OCI-LY7 (cell line): ENCODE results near the gene SAP30BP.

Source experiments
- EZH2phosphoT487 ChIP-seq: fragments of 200-600 bp; sonication (generic); IDR thresholded peaks from 2 replicates; pipeline ENCODE4 v1.6.1; 2018; ENCODE audit warnings: low read depth, borderline replicate concordance, mild to moderate bottlenecking, mixed run types, antibody characterized with exemption, low read length, moderate library complexity, mixed read lengths
- TF ChIP-seq, protein P1 (sequence below): fragments of 200-600 bp; sonication (generic); conservative IDR thresholded peaks from 2 replicates; pipeline ENCODE4 v1.5.1; 2014; ENCODE audit warnings: mild to moderate bottlenecking, antibody characterized with exemption, low read length, moderate library complexity, mixed read lengths

DNA sequence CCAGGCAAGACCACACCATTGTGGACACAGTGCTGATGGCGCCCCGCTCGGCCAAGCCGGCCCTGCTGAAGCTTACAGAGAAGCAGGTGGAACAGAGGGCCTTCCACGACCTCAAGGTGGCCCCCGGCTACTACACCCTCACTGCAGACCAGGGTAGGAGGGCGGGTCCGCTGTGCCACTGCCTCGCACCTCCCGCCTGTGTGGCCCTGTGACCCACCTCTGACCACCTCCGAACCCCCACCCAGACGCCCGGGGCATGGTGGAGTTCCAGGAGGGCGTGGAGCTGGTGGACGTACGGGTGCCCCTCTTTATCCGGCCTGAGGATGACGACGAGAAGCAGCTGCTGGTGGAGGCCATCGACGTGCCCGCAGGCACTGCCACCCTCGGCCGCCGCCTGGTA, 75.2 kb downstream of the SAP30BP start:
- TF ChIP-seq, protein P1, sequence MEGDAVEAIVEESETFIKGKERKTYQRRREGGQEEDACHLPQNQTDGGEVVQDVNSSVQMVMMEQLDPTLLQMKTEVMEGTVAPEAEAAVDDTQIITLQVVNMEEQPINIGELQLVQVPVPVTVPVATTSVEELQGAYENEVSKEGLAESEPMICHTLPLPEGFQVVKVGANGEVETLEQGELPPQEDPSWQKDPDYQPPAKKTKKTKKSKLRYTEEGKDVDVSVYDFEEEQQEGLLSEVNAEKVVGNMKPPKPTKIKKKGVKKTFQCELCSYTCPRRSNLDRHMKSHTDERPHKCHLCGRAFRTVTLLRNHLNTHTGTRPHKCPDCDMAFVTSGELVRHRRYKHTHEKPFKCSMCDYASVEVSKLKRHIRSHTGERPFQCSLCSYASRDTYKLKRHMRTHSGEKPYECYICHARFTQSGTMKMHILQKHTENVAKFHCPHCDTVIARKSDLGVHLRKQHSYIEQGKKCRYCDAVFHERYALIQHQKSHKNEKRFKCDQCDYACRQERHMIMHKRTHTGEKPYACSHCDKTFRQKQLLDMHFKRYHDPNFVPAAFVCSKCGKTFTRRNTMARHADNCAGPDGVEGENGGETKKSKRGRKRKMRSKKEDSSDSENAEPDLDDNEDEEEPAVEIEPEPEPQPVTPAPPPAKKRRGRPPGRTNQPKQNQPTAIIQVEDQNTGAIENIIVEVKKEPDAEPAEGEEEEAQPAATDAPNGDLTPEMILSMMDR, result no peak
- TF ChIP-seq EZH2phosphoT487, result no peak
